Measurements from ENCODE around the gene KLHL17.

DNA sequence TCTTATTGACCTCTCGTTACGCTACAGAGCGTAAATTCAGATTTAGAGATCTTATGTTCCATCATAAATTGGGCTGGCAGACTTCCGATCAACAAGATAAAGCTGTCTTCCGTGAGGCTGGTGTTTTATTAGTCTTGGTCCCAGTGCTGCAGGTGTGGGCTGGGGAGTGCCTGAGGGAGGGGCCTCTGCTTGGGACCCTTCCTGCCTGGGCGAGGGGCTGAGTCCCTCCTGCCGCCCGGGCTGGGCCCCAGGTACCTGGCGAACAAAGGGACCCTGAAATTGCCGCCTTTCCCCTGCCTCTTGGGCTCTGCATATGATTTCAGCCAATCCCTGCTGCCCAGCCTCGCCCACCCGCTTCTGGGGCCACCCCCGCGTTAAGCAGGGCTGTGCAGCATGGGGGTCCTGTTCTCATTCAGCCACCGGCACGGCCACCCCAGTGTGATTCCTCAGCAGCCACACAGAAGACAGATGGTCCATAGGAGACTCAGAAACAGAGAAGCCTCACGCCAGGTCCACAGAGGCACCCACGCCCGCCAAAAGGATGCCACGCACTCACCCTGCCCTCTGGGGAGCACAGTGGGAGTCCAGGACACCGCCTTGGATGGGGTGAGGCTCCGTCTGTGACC lies 42.8 kb upstream of the KLHL17 start:
- TF ChIP-seq, protein P1, sequence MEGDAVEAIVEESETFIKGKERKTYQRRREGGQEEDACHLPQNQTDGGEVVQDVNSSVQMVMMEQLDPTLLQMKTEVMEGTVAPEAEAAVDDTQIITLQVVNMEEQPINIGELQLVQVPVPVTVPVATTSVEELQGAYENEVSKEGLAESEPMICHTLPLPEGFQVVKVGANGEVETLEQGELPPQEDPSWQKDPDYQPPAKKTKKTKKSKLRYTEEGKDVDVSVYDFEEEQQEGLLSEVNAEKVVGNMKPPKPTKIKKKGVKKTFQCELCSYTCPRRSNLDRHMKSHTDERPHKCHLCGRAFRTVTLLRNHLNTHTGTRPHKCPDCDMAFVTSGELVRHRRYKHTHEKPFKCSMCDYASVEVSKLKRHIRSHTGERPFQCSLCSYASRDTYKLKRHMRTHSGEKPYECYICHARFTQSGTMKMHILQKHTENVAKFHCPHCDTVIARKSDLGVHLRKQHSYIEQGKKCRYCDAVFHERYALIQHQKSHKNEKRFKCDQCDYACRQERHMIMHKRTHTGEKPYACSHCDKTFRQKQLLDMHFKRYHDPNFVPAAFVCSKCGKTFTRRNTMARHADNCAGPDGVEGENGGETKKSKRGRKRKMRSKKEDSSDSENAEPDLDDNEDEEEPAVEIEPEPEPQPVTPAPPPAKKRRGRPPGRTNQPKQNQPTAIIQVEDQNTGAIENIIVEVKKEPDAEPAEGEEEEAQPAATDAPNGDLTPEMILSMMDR (IDR thresholded peaks at IDR 0.05) = no peak
- no peak for TF ChIP-seq POLR2A (IDR thresholded peaks at IDR 0.05)

All from heart left ventricle (tissue), 13 donors.